Stimulated activated naive CD4-positive, alpha-beta T cell treated with Interleukin-2 at 50 U/mL for 16 hours (primary cell): ENCODE data around the gene INAFM1.

Source experiments
- DNase-seq: peaks from one replicate; lab custom pipeline; 2025; lab: John Stamatoyannopoulos, UW

The INAFM1 gene

DNA sequence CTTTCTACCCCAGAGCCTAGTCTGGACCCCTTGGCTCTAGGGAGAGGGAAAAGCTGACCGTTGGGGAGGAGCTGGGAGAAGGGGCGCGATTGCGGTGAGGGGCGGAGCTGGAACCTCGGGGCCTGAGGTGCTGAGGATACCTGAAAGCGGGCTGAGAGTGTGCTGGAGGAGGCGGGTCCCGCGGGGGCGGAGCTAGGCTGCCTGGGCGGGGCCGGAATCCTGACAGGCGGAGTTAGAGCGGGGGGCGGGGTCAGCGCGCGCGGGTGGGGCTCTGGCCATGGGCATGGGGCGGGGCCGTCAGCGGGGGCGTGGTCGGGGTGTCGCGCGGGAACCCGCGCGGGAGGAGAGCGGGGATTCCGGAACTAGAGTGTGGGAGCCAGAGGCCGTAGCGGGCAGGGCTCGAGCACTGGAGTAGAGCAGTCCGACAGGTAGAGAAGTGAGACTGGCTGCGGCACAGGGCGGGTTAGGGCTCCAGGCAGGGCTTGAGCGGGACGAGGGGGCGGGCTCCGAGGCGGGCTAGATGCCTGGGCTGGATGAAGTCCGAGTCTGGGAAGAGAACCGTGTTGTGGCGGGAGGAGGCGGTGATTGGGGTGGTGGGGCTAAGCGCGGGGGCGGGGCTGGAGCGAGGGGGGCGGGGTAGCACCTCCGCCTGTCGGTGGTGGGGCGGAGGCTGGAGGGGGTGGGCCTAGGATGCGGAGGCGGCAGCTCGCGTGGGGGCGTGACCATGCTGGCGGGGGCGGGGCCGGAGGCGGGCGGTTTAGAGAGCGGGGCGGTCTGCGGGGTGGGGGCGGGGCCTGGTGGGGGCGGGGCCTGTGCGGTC lies at the start of gene INAFM1:
INAFM1 (plus strand) TSS at position 815 of the 820 bp plus-strand sequence. CDS start 35 bp downstream, outside the sequence.
- DNase-seq: peak; percentile 98

DNA sequence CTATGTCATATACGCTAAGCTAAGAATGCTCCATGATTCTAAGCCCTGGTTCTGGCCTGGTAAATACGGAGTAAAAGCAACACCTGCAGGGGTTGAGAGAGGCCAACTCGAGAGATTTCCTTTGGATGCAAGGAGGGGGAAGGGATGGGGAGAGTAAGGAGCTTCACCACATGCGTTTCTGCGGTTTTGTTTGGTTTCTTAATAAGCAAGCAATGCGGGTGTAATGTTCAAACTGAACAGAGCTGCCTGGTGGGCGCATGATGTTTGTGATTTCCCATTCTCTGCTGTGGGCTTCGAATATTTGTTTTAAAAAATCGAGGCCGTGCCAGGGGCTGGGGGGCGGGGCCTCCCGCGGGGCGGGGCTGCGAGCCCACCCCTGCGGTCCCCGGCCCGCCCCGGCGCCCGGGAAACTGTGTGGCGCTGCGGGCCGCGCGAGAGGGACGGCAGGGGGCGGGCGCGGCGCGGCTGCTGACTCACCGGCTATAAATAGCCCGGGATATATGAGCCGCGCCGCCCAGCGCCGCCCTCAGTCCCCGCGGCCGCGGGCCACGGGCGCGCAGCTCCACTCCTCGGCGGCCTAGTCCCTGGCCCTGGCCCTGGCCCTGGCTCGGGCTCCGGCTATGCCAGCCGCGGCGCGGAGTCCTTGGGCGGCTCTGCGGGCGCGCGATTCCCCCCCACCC lies 48.8 kb upstream of the INAFM1 start:
- DNase-seq: peak; percentile 81

DNA sequence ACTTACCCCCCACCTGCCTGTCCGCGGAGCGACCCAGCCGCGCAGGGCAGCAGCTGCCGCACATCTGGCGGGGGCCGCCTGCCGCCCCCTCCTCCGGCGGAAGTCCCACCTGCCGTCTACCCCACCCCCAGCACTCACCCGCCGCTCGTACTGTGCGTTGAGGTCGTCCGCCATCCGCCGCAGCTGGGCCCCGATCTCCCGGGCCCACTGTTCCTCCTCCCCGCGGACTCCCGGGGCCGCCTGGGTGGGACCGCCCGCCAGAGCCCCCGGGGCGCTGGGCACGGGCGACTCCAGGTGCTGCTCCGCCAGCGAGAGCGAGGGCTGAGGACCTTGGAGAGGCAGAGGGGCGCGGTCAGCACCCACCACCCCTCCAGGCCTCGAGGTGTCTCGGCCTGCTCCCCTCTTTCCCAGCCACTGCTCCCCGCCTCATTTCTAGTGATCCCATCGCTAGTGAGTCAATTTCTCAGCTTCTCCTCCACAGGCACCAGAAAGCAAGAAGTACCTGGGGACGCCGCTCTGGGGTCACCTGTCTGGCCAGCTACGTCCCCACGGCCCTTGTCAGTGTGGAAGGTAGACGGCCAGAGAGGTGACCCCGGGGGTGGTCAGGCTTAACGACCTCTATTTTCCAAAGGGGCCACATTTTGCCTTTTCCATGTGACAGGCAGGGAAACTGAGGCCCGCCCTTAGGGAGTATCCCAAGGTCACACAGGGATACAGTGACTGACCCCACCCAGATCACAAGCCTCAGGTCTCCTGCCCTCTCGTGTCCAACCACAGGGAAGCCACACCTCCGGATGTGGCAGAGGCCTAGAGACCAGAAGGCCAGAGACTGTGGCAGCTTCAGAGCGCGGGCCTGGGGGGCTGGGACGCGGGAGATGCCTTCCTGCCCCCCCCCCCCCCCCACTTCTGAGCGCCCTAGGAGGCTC lies 48.0 kb upstream of the INAFM1 start:
- DNase-seq: peak; percentile 11

DNA sequence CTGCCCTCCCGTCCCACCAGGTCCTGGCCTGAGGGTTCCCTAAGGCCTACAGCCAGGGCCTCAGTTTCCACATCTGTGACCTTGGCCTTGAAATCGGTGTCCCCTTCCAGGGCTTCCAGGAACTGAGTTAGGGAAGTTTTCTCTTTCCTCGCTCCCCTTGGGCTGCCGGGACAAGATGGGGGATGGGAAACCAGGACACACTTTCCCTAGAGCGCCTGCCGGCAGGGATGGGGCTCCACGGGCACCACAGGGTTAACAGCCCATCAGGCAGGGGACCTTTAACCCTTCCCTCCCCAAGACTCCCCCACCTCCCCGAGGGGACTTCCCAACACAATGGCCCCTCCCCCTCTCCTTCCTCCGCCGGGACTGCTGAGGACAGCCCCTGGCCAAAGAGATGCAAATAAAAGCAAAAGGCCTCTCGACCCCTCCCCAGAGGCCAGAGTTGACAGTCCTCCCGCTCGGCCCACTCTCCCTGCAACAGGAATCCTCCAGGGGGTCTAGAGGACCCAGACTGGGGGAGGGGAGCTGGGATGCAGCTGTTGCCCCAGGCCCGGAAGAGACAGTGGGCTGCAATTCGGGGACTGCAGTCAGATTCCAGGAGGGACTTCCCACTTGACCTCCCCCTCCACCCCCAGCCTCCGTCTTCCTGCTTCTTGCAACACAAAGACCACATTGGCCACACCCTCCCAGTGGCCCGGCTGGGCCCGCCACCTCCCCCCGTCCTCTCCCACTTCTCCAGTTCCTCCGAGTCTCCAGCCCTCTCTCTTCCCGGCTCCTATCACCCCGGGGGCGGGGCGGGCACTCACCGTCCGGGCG lies 47.1 kb upstream of the INAFM1 start:
- DNase-seq: peak; percentile 22

DNA sequence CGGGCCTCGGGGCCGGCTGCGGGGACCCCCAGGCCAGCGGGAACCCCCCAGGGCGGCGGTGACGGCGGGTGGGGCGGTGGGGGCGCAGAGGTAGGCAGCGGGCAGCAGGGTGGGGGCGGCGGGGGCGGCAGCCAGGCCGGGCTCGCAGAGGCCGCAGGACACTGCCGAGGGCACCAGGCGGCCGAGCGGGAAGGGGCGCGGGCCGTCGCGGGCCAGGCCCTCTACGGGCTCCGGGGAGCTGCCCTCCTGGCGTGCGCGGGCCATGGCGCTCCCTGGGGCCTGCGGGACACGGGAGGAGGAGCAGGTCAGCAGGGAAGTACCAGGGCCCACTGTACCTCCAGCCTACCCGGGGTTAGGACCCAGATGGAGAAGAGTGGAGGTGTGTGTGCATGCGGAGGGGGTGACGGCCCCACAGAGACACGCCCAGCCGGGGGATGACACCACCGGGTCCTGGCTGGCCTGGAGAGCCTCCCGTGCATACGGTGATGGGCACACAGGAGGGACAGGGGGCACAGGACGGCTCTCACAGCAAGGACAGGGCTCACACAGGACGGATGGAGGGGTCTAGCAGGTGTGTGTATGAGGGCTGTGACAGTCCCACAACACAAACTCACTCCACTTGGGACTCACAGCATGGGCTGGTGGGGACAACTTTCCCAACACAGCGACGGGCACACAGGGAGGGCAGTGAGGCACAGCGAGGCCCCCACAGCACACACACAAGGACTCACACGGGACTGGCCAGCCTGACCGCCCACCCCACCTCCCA lies 46.3 kb upstream of the INAFM1 start:
- no peak for DNase-seq

DNA sequence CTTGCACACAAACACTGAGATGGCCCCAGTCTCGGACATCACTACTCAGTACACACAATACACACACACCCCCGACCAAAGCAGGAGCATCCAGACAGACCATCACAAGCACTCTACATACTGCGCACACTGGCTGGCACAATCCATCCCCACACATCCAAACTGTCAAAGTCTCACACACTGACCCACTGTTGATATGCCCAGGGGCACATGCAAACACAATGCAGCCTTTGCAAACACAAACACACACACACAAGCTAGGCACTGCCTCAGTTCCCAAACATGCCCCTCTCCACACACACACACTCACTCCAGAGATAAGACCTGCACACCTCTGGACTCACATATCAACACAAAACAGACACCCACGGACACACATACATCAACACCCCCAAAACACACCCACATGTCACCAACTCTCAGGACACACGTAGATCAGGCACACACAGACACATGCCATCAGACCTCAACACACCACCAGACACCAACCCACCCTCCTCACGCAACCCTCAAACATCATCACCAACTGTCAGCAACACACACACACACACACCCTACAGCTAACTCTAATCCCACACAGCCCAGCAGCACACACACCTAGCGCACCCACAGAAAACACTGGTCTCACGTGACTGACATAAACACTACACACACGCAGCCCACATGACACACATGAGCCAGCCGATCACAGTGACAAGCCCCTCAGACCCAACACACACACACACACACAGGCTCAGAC lies 45.6 kb upstream of the INAFM1 start:
- peak; percentile 22 for DNase-seq

DNA sequence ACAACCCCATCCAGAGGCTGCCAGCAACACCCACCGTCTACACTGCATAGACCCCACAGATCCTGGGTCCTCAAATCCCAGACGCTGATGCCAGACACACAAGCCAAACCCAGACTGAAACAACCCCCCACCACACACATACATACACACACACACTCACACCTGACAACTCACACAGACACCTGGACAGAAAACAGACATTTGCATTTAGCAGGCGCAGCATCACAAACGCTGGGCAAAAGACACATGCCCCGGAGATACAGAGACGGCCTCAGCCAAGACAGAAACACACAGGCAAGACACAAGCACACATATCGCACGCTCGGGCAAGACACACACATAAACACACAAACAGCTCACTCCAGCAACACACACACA lies 45.0 kb upstream of the INAFM1 start:
- DNase-seq: no peak

DNA sequence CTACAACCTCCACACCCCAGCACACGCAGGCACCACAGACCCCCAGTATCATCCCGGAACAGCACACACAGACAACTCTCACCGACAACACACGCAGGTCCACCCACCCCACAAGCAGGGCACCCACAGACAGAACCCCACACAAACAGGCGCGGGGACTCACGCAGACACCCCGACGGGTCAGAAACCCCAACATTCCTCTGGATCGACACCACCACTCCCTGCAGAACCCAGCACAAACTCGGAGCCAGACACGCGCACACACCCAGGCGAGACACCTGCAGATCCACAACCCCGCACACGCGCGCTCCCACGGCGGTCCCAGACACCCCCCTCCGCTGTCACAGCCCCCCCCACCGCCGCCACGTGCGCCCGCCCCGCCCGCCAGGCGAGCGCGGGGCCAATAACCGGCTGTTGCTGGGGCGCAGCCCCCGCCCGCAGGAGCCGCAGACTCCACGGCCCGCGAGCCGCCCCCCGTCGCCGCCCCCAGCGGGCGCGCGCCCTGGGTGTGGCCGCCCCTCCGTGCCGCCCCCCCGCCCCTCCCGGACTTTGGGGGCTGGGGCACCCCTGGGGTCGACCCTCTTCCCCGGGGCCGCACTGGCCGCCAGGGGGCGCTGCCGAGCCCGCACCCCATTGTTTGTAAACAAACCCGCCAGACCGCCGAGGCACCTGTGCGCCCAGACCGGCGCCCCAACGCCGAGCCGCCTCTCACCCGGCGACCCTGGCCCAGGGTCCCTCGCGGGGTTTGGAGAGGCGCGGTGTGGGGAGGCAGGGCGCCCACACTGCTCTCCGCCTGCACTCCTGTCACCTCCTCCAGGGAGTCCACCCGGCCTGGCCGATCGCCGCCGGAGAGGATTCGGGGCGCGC lies 44.4 kb upstream of the INAFM1 start:
- peak; percentile 71 for DNase-seq

DNA sequence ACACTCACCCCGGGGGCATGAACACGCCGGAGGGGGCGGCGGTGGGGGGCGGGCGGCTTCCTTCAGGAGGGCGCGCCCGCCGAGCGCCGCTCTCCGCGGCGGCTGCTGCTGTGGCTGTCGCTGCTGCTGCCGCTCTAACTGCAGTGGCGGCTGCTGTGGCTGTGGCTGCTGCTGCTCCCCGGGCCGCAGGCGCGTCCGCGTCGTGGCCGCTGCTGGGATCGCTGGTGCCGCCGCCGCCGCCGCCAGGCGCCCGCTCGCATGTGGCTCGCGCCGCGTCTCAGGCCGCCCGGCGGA lies 43.8 kb upstream of the INAFM1 start, which contains the start of gene BBC3:
BBC3 (minus strand) TSS at position 279 of the 294 bp plus-strand sequence. CDS start 2,768 bp downstream, outside the sequence.
- no peak for DNase-seq

DNA sequence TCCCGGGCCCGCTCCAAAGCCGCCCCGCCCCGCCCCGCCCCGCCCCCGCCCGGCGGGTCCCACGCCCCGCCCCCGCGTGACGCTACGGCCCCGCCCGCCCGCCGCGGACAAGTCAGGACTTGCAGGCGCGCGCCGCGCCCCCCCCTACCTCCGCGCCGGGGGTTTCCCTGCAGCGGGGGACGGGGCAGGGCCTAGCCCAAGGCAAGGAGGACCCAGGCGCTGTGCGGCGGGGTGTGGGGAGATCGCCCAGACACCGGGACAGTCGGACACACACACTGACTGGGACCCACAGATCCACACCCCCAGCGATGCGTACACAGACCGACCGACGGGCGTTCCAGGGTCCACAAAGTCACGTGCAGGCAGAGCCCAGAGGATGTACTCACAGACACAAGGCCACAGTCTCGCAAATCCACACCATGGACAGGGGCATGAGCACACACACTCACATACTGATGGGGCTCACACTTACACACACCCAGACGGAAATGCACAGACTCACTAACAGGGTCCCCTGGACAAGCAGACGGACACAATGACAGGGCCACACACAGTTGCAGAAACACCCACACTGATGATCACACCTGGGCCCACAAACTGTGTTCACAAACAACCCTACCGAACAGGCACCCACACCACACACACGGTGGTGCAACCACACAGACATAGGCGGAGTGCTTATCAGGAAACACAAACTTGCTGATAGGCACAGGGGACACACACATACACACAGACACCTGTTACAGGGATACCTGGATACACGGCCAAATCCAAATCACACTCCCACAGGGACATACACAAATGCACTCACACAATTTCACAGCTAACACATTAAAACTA lies 43.2 kb upstream of the INAFM1 start:
- peak; percentile 88 for DNase-seq

DNA sequence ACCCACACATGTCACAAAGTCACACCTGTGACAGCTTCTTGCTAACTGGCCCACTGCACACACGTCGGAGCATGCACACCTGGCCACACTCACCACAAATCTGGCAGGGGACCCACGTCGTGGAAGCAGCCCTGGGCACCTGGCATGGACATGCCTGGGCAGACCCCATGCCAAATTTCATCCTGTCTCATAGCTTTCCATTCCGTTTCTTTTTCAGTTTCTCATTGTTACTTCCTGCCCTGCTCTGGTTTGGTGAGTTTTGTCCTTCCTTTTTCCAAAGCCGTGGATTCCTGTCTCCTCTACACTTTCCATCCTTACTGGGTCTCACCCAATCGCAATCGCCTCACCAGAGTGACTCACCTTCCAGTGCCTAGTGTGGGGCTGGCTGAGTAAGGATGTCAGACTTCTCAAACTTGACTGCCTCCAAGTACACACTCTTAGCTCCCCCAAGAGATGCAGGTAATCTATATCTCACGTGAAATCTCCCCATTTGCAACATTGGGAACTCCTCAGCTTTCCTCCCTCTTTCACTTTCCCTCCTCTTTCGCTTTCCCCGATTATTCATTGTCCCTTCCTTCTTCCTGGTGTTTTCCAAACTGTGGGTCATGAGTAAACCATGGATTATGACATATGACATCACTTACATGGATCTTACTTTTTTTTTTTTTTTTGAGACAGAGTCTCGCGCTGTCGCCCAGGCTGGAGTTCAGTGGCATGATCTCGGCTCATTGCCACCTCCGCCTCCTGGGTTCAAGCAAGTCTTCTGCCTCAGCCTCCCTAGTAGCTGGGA lies 42.1 kb upstream of the INAFM1 start:
- peak; percentile 11 for DNase-seq

DNA sequence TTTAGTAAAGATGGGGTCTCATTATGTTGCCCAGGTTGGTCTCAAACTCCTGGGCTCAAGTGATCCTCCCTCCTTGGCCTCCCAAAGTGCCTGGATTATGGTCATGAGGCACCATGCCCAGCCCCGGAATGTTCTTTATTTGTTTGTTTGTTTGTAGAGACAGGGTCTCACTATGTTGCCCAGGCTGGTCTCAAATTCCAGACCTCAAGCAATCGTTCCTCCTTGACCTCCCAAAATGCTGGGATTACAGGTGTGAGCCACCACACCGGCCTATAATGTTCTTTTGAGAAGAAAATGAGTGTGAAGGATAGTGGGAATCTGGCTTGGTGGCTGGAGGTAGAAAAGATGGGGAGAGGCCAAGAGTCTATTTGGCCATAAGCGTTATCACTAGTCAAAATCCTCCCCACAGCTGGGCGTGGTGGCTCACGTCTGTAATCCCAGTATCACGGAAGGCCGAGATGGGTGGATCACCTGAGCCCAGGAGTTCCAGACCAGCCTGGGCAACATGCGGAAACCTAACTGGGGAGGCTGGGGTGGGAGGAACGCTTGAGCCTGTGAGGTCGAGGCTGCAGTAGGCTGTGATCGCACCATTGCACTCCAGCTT lies 38.5 kb upstream of the INAFM1 start:
- DNase-seq: no peak

DNA sequence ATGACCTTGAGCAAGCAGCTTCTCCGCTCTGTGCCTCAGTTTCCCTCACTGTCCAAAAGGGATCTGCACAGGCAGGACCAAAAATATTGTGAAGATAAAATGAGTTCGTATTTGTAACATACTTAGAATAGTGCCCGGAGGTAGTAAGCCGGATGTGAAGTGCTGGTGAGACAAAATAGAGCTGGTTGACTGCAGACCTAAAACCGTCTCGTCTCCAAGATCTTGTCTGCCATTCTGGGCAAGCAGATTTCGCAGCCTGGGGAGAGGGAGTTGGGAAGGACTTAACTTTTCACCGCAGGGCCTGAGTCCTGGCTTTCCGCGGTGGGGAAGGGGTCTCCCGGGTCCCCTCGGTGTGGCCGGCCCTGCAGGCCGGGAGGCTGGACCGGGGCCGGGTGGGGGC lies 35.5 kb upstream of the INAFM1 start:
- no peak for DNase-seq

DNA sequence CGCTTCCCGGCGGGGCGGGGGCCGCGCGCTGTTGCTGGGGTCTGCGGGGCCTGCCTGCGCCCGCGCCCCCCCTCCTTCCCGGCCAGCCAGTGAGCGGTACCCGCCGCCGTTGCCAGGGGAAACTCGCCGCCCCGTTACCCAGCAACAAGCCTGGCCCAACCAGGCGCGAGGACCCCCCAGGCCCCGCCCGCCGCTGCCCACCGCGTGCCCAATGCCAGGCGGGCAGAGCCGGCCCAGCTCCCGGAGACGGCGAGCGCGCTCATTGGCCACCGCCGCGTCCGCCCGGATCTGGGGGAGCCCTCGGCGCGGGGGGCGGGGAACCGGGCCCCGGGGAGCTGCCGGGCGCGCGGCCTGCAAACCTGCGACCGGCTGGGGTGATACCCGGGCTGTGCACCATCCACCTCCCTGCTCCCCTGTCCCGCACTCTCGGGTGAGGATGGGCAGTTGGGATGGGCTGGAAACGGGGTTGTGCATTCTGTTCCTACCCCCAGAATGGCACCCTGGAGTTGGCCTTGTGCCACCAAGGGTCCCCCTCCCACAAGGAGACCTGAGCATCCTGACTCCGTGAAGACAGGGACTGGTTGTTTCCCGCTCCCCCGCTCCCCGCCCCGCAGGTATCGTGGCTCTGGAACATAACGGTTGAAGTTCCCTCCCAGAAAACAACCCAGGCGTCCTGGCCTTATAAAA lies 34.9 kb upstream of the INAFM1 start:
- DNase-seq: peak; percentile 59

DNA sequence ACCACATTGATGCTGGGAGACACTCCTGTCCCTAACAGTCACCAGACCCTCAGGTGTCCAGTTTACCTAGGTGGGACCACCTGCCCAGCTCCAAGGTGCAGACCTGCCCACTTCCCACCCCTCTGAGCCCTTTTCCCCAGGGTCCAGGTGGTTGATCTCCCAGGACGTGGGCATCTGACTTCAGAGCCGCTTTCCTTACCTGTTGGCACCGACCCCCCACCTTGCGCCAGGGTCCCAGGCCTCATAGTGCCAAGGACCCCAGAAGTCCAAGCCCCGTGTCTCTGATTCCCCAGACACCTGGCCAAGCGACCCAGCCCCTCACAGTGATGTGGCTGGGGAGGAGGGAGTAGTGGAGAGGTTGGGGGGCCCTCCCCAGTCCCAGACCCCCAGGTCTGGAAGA lies 34.1 kb upstream of the INAFM1 start:
- no peak for DNase-seq
